GM19025 (cell line): Measurements from ENCODE around the gene TEN1.

ENCODE experiments used
- ATAC-seq: cut with Tn5 transposase; IDR thresholded peaks from one replicate; pipeline ENCODE4 v1.9.1; 2021; ENCODE audit warnings: mild to moderate bottlenecking, low read depth, moderate library complexity; ENCODE audit not compliant: unreplicated experiment

The TEN1 gene

GRCh38 chr17:76004750-76005262 lies 25.8 kb downstream of the TEN1 start:
- no peak for ATAC-seq

- no peak for ATAC-seq
Measured at GRCh38 chr17:76005263-76006149, 26.5 kb downstream of the TEN1 start.

GRCh38 chr17:76007131-76007849 lies 28.2 kb downstream of the TEN1 start:
- no peak for ATAC-seq

- ATAC-seq: no peak
Measured at GRCh38 chr17:76007850-76008165, 28.8 kb downstream of the TEN1 start.

- ATAC-seq: no peak
Measured at GRCh38 chr17:76008208-76008607, 29.2 kb downstream of the TEN1 start.

GRCh38 chr17:76008630-76009425 lies 29.8 kb downstream of the TEN1 start:
- ATAC-seq: no peak

GRCh38 chr17:76009447-76009846 lies 30.4 kb downstream of the TEN1 start:
- no peak for ATAC-seq

- no peak for ATAC-seq
Measured at GRCh38 chr17:76009969-76010661, 31.1 kb downstream of the TEN1 start.

GRCh38 chr17:76011951-76012350 lies 32.9 kb downstream of the TEN1 start:
- no peak for ATAC-seq

- ATAC-seq: no peak
Measured at GRCh38 chr17:76013377-76013932, 34.4 kb downstream of the TEN1 start.

GRCh38 chr17:76014100-76014924 lies 35.3 kb downstream of the TEN1 start:
- ATAC-seq: peak; percentile 72

GRCh38 chr17:76014925-76015261 lies 35.9 kb downstream of the TEN1 start:
- no peak for ATAC-seq

GRCh38 chr17:76017481-76018339 lies 38.7 kb downstream of the TEN1 start:
- no peak for ATAC-seq

GRCh38 chr17:76018340-76018680 lies 39.3 kb downstream of the TEN1 start:
- ATAC-seq: no peak

- ATAC-seq: no peak
Measured at GRCh38 chr17:76018801-76019200, 39.8 kb downstream of the TEN1 start.

- ATAC-seq: no peak
Measured at GRCh38 chr17:76019833-76020467, 40.9 kb downstream of the TEN1 start.

- no peak for ATAC-seq
Measured at GRCh38 chr17:76022285-76022684, 43.2 kb downstream of the TEN1 start.
